ENCODE measurements around the gene FARP2. TPM values are rescaled to one million over a fixed set of nuclear protein-coding genes. Genes with fewer than 3 reads are reported as not detected.

The FARP2 gene
- total and polyA plus RNA-seq, 2 of the 13 experiments (the other 11 are each of a cell fraction or from before 2014, with no cell fraction given): 28.0 to 45.4 TPM

DNA sequence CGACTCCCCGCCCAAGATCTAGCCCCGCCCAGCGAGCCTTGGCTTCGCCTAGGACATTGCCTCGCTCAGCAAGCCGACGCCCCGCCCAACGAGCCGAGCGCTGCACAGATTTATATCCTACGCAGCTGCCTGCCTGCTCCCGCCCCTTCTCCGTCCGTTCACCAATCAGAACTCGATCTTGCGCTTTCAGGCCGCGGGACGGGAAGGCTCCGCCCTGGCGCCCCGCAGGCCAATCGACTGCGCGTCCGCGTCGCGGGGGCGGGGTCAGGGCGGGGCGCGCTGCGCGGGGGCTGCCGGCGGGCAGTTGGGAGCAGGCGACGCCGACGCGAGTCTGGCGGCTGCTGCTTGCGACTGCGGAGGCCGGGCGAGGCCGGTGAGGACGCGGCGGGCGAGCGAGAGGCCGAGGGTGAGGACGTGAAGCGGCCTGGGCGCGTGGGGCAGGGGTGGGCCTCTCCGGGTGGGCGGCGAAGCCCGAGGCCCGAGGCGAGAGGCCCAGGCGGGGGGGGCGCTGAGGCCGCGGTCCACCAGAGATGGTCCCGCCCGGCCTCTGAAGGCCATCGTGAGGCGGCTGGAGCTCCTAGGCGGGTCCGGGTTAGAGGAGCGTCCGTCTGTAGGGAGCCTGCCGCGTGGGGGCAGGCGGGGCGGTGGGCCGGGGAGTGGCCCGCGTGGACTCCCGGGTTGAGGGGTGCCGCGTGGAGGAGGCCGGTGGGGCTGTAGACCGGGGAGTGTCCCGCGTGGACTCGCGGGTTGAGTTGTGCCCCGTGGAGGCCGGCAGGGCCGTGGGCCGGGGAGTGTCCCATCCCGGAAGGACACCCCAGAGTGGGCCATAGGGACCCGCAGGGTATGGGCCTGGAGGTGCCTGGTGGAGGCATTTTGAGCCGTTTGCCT is at the start of gene FARP2 (continued):
- TF ChIP-seq ARID2 (CRISPR knock-in tag; IDR thresholded peaks at IDR 0.05; ENCODE audit: borderline replicate concordance) (no peak), ZNF800 (CRISPR knock-in tag; IDR thresholded peaks at IDR 0.05) (no peak), GATA4 (IDR thresholded peaks at IDR 0.05; ENCODE audit: borderline replicate concordance, low read depth) (peak; percentile 64; the same call in 1 of the 2 replicates), ZBTB44 (CRISPR knock-in tag; IDR thresholded peaks at IDR 0.05) (no peak), KDM1A (CRISPR knock-in tag; IDR thresholded peaks at IDR 0.05) (no peak), NAIF1 (CRISPR knock-in tag; IDR thresholded peaks at IDR 0.05; ENCODE audit: borderline replicate concordance) (no peak), IRX3 (CRISPR knock-in tag; IDR thresholded peaks at IDR 0.05; ENCODE audit: borderline replicate concordance, low read depth) (0 out of 2 replicates have a peak, but pooled peaks have one; percentile 69), ZKSCAN5 (CRISPR knock-in tag; IDR thresholded peaks at IDR 0.05) (no peak), PHF5A (CRISPR knock-in tag; IDR thresholded peaks at IDR 0.05; ENCODE audit: low read depth, unreplicated experiment) (no peak), HMG20B (CRISPR knock-in tag; conservative IDR thresholded peaks at IDR 0.05) (peak; percentile 99), TCF7 (IDR thresholded peaks at IDR 0.05; ENCODE audit: low read depth) (no peak), MTF1 (CRISPR knock-in tag; IDR thresholded peaks at IDR 0.05) (no peak)
- TF ChIP-seq, protein P1, sequence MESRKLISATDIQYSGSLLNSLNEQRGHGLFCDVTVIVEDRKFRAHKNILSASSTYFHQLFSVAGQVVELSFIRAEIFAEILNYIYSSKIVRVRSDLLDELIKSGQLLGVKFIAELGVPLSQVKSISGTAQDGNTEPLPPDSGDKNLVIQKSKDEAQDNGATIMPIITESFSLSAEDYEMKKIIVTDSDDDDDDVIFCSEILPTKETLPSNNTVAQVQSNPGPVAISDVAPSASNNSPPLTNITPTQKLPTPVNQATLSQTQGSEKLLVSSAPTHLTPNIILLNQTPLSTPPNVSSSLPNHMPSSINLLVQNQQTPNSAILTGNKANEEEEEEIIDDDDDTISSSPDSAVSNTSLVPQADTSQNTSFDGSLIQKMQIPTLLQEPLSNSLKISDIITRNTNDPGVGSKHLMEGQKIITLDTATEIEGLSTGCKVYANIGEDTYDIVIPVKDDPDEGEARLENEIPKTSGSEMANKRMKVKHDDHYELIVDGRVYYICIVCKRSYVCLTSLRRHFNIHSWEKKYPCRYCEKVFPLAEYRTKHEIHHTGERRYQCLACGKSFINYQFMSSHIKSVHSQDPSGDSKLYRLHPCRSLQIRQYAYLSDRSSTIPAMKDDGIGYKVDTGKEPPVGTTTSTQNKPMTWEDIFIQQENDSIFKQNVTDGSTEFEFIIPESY (CRISPR knock-in tag; IDR thresholded peaks at IDR 0.05): peak; percentile 6; the same call in 1 of the 2 replicates
- TF ChIP-seq, protein P2, sequence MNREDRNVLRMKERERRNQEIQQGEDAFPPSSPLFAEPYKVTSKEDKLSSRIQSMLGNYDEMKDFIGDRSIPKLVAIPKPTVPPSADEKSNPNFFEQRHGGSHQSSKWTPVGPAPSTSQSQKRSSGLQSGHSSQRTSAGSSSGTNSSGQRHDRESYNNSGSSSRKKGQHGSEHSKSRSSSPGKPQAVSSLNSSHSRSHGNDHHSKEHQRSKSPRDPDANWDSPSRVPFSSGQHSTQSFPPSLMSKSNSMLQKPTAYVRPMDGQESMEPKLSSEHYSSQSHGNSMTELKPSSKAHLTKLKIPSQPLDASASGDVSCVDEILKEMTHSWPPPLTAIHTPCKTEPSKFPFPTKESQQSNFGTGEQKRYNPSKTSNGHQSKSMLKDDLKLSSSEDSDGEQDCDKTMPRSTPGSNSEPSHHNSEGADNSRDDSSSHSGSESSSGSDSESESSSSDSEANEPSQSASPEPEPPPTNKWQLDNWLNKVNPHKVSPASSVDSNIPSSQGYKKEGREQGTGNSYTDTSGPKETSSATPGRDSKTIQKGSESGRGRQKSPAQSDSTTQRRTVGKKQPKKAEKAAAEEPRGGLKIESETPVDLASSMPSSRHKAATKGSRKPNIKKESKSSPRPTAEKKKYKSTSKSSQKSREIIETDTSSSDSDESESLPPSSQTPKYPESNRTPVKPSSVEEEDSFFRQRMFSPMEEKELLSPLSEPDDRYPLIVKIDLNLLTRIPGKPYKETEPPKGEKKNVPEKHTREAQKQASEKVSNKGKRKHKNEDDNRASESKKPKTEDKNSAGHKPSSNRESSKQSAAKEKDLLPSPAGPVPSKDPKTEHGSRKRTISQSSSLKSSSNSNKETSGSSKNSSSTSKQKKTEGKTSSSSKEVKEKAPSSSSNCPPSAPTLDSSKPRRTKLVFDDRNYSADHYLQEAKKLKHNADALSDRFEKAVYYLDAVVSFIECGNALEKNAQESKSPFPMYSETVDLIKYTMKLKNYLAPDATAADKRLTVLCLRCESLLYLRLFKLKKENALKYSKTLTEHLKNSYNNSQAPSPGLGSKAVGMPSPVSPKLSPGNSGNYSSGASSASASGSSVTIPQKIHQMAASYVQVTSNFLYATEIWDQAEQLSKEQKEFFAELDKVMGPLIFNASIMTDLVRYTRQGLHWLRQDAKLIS (CRISPR knock-in tag; IDR thresholded peaks at IDR 0.05): no peak

Data from HepG2 (cell line).